ENCODE results near the gene ARHGAP10. TPM values are rescaled to one million over a fixed set of nuclear protein-coding genes. Genes with fewer than 3 reads are reported as not detected.

Gene ARHGAP10
- total RNA-seq, 1 experiment from 2014 or later = 4.8 TPM

DNA sequence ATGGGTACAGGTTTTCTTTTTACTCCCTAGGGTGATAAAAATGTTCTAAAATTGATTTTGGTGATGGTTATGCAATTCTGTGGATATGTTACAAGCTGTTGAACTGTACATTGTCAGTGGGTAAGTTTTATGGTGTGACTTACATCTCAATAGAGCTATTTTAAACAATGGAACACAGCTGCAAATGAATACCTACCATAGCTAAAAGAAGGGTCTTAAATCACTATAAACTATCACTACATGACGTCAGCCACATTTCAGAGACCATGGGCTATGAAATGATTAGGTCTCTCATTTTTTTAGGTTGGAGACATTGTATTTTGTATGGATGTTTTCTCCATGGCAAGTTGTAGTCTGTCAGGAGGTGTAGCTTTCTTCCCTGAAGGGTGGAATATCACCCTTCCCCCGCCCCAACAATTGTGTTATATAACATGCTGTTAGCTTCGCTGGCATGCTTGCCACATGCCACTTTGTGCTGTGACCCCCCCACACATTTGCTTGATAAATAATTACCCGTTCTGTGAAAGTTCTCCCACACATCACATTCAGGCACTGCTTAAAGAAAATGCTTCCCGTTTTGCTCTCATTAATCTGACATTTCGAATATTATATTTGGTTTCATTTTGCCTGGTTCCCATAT, 159.7 kb downstream of the ARHGAP10 start:
- Histone ChIP-seq H3K4me3 (ENCODE audit: low read depth, low read length, poor library complexity, severe bottlenecking) (no peak overlapping the region), H3K27me3 (replicated peaks; ENCODE audit: insufficient read depth, low read depth, low read length, poor library complexity) (no peaks in the 10 kb centered on the region), H3K4me1 (ENCODE audit: insufficient read depth, low read length, poor library complexity, severe bottlenecking) (peaks cover 4% of the 10 kb centered on the region), H3K27ac (ENCODE audit: low read depth, low read length, poor library complexity, severe bottlenecking) (no peak overlapping the region), H3K36me3 (ENCODE audit: insufficient read depth, low read length, poor library complexity, severe bottlenecking) (no peaks in the 10 kb centered on the region), H3K9me3 (ENCODE audit: low read depth, low read length, poor library complexity, severe bottlenecking) (peaks cover 8% of the 10 kb centered on the region)
- ChIA-PET CTCF (no interaction called here), POLR2A (ENCODE audit: low non-redundant PET) (no interaction called here)
- no peak for DNase-seq (ENCODE audit: low spot score)
- intact Hi-C loops (cut with micrococcal nuclease; ENCODE audit: unreplicated experiment) = no loop called here
- BruUV-seq (replicated peaks) = no TSS peak
- TF ChIP-seq, protein P1, sequence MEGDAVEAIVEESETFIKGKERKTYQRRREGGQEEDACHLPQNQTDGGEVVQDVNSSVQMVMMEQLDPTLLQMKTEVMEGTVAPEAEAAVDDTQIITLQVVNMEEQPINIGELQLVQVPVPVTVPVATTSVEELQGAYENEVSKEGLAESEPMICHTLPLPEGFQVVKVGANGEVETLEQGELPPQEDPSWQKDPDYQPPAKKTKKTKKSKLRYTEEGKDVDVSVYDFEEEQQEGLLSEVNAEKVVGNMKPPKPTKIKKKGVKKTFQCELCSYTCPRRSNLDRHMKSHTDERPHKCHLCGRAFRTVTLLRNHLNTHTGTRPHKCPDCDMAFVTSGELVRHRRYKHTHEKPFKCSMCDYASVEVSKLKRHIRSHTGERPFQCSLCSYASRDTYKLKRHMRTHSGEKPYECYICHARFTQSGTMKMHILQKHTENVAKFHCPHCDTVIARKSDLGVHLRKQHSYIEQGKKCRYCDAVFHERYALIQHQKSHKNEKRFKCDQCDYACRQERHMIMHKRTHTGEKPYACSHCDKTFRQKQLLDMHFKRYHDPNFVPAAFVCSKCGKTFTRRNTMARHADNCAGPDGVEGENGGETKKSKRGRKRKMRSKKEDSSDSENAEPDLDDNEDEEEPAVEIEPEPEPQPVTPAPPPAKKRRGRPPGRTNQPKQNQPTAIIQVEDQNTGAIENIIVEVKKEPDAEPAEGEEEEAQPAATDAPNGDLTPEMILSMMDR (conservative IDR thresholded peaks at IDR 0.05; ENCODE audit: low read depth, low read length) = no peak
- TF ChIP-seq EZH2 (IDR thresholded peaks at IDR 0.05; ENCODE audit: borderline replicate concordance, low read depth, low read length, poor library complexity, severe bottlenecking) = no peak

DNA sequence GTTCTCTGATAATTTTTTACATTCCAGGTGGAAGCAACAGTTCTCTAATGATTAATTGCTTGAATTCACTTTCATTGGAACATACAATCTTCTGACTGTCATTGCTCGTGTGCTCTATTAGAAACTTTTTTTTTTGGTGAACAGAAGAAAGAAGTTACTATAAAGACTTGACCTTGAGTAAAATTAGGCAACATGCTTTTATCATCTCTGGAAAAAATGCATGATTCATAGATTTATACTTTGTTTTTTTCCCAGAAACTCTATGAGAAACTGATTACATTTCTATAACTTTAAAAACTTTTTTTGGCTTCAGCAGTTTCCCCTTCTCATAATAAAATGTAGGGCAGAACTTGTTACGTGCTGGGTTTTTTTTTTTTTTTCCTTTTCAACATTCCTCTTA, 167.6 kb downstream of the ARHGAP10 start:
- Histone ChIP-seq H3K4me1 (ENCODE audit: insufficient read depth, low read length, poor library complexity, severe bottlenecking) (no peaks in the 10 kb centered on the region), H3K9me3 (ENCODE audit: low read depth, low read length, poor library complexity, severe bottlenecking) (peaks cover 7% of the 10 kb centered on the region), H3K27me3 (replicated peaks; ENCODE audit: insufficient read depth, low read depth, low read length, poor library complexity) (no peaks in the 10 kb centered on the region), H3K27ac (ENCODE audit: low read depth, low read length, poor library complexity, severe bottlenecking) (no peak overlapping the region), H3K4me3 (ENCODE audit: low read depth, low read length, poor library complexity, severe bottlenecking) (no peak overlapping the region), H3K36me3 (ENCODE audit: insufficient read depth, low read length, poor library complexity, severe bottlenecking) (no peaks in the 10 kb centered on the region)
- ChIA-PET CTCF (no interaction called here), POLR2A (ENCODE audit: low non-redundant PET) (no interaction called here)
- intact Hi-C loops (cut with micrococcal nuclease; ENCODE audit: unreplicated experiment) = no loop called here
- BruUV-seq (replicated peaks) = no TSS peak
- no peak for TF ChIP-seq EZH2 (IDR thresholded peaks at IDR 0.05; ENCODE audit: borderline replicate concordance, low read depth, low read length, poor library complexity, severe bottlenecking)
- TF ChIP-seq, protein P1 (conservative IDR thresholded peaks at IDR 0.05; ENCODE audit: low read depth, low read length) = no peak
- no peak for DNase-seq (ENCODE audit: low spot score)

DNA sequence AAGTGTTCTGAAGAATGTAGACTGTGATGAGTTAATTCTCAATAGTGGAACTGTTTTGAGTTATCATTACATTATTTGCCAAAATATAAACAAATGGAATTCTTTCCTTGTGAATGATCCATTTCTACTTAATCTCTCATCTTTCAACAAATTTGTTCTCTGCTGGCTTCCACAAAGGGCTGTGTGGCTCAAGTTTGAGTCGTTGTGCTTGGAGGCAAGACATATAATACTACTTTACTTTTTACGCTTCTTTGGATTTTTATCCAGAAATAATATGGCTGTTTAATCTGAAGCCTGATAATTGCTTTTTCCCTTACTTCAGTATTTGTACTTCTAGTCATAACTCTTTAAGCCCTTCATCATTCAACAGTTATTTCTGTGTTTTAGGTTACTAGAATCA, 169.5 kb downstream of the ARHGAP10 start:
- ChIA-PET POLR2A (ENCODE audit: low non-redundant PET) (no interaction called here), CTCF (no interaction called here)
- no peaks in the 10 kb centered on the region for H3K36me3 ChIP-seq (ENCODE audit: insufficient read depth, low read length, poor library complexity, severe bottlenecking)
- no peak overlapping the region for H3K27ac ChIP-seq (ENCODE audit: low read depth, low read length, poor library complexity, severe bottlenecking)
- no peaks in the 10 kb centered on the region for H3K27me3 ChIP-seq (replicated peaks; ENCODE audit: insufficient read depth, low read depth, low read length, poor library complexity)
- H3K4me1 ChIP-seq (ENCODE audit: insufficient read depth, low read length, poor library complexity, severe bottlenecking) = no peaks in the 10 kb centered on the region
- BruUV-seq (replicated peaks) = no TSS peak
- TF ChIP-seq EZH2 (IDR thresholded peaks at IDR 0.05; ENCODE audit: borderline replicate concordance, low read depth, low read length, poor library complexity, severe bottlenecking) = no peak
- TF ChIP-seq, protein P1 (conservative IDR thresholded peaks at IDR 0.05; ENCODE audit: low read depth, low read length) = no peak
- no peaks in the 10 kb centered on the region for H3K9me3 ChIP-seq (ENCODE audit: low read depth, low read length, poor library complexity, severe bottlenecking)
- no peak overlapping the region for H3K4me3 ChIP-seq (ENCODE audit: low read depth, low read length, poor library complexity, severe bottlenecking)
- intact Hi-C loops (cut with micrococcal nuclease; ENCODE audit: unreplicated experiment) = no loop called here
- no peak for DNase-seq (ENCODE audit: low spot score)

All from A673 (cell line).